GM23248 (cell line): ENCODE results near the gene ZNF285.
"Not testable (repeated sequence)": the region's sequence is repeated elsewhere in the genome, so short reads cannot be mapped to it uniquely, and the experiment has no call there.

Experiments
- EZH2 ChIP-seq: fragments of 200-600 bp; sonication (generic); IDR thresholded peaks from 2 replicates; pipeline ENCODE4 v1.6.1; 2018; ENCODE audit warnings: antibody characterized with exemption, mild to moderate bottlenecking; ENCODE audit not compliant: insufficient read depth, poor library complexity, severe bottlenecking
- EZH2phosphoT487 ChIP-seq: fragments of 200-600 bp; sonication (generic); IDR thresholded peaks from 2 replicates; pipeline ENCODE4 v1.6.1; 2018; ENCODE audit warnings: antibody characterized with exemption, moderate library complexity, mild to moderate bottlenecking, low read depth; ENCODE audit not compliant: insufficient read depth

GRCh38 chr19:44389268-44389667 is 12.1 kb downstream of the ZNF285 start:
- TF ChIP-seq EZH2phosphoT487, EZH2: not testable (repeated sequence)
